Stimulated activated CD8-positive, alpha-beta memory T cell treated with anti-CD3 and anti-CD28 coated beads, Interleukin-12 subunit alpha, Interleukin-12 subunit beta, amount 100 ng/mL, for 24 hours (primary cell): ENCODE measurements around the gene ELF2.
"Not testable (repeated sequence)": the region's sequence is repeated elsewhere in the genome, so short reads cannot be mapped to it uniquely, and the experiment has no call there.

Experiments used
- DNase-seq: peaks from one replicate; pipeline ENCODE4 v3.0.0-alpha.2; 2020; ENCODE audit errors: extremely low read depth

Gene ELF2

GRCh38 chr4:139144161-139144859 is 32.7 kb downstream of the ELF2 start:
- no peak for DNase-seq

GRCh38 chr4:139142980-139143379 is 34.0 kb downstream of the ELF2 start:
- DNase-seq: no peak

- DNase-seq: no peak
Measured at GRCh38 chr4:139142087-139142486, 34.9 kb downstream of the ELF2 start.

GRCh38 chr4:139137763-139138162 is 39.3 kb downstream of the ELF2 start:
- no peak for DNase-seq

GRCh38 chr4:139134403-139134802 is 42.6 kb downstream of the ELF2 start:
- DNase-seq: no peak

GRCh38 chr4:139131209-139131870 is 45.7 kb downstream of the ELF2 start:
- DNase-seq: no peak

GRCh38 chr4:139129206-139129605 is 47.8 kb downstream of the ELF2 start:
- DNase-seq: no peak

GRCh38 chr4:139126898-139127297 is 50.1 kb downstream of the ELF2 start:
- no peak for DNase-seq

- no peak for DNase-seq
Measured at GRCh38 chr4:139123910-139124309, 53.1 kb downstream of the ELF2 start.

GRCh38 chr4:139118365-139118764 is 58.7 kb downstream of the ELF2 start:
- DNase-seq: no peak

- DNase-seq: no peak
Measured at GRCh38 chr4:139115226-139115625, 61.8 kb downstream of the ELF2 start.

GRCh38 chr4:139114795-139115194 is 62.2 kb downstream of the ELF2 start:
- not testable (repeated sequence) for DNase-seq

GRCh38 chr4:139112650-139113049 is 64.4 kb downstream of the ELF2 start:
- DNase-seq: no peak

- no peak for DNase-seq
Measured at GRCh38 chr4:139108567-139109128, 68.4 kb downstream of the ELF2 start.

GRCh38 chr4:139099366-139099982 is 77.5 kb downstream of the ELF2 start:
- peak; percentile 31 for DNase-seq

GRCh38 chr4:139092271-139092670 is 84.7 kb downstream of the ELF2 start:
- no peak for DNase-seq

- DNase-seq: no peak
Measured at GRCh38 chr4:139085141-139085540, 91.9 kb downstream of the ELF2 start.

GRCh38 chr4:139084804-139085093 is 92.3 kb downstream of the ELF2 start:
- no peak for DNase-seq

- peak; percentile 67 for DNase-seq
Measured at GRCh38 chr4:139083956-139084803, 92.8 kb downstream of the ELF2 start.

- peak; percentile 34 for DNase-seq
Measured at GRCh38 chr4:139083607-139083955, 93.4 kb downstream of the ELF2 start.

GRCh38 chr4:139082750-139083606 is 94.0 kb downstream of the ELF2 start:
- peak; percentile 76 for DNase-seq
